K562 (cell line): ENCODE results near the gene HS3ST2.

Source experiments
- TAL1 ChIP-seq: fragments of 450-650 bp; IDR thresholded peaks from 2 replicates; pipeline ENCODE4 v1.6.1; 2016; ENCODE audit warnings: mild to moderate bottlenecking
- ZNF174 ChIP-seq: fragments of 250-450 bp; sonication (Bioruptor Pico); IDR thresholded peaks from 2 replicates; pipeline ENCODE4 v1.4.0; 2020; ENCODE audit warnings: mild to moderate bottlenecking
- TF ChIP-seq, protein P1 (sequence below): fragments of 450-650 bp; formaldehyde crosslinking; IDR thresholded peaks from 2 replicates; pipeline ENCODE4 v1.4.0; 2020; ENCODE audit warnings: mild to moderate bottlenecking, mixed read lengths
- TF ChIP-seq, protein P2 (sequence below), 3 experiments: IDR thresholded peaks in 2 of 3; conservative IDR thresholded peaks in 1 of 3; 2 replicates each; pipeline ENCODE4 v1.5.1; 2011 to 2012; ENCODE audit warnings: low read length in 3 of 3, mild to moderate bottlenecking in 3 of 3, control low read depth in 2 of 3, improper control_type of control experiment in 1 of 3, inconsistent platforms in 1 of 3, low read depth in 1 of 3, mixed read lengths in 1 of 3, moderate library complexity in 1 of 3; ENCODE audit not compliant: insufficient read depth in 2 of 3

DNA sequence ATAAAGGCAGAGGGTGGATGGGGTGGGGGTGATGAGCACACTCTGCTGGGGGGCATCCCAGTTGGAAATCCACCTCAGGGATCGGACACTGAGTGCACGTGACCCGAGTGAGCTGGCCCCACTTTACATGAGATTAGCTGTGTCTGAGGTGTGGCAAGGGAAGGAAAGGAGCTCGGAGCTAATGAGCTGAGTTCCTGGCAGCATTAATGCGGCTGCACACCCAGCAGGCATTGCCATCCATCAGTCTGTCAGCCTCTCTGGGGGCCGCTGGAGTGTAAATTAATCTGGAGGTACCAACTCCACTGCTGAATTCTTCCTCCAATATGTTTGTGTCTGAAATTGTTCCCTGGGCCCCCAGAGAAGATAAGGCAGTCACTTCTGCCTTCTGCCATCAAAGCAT, 65.5 kb downstream of the HS3ST2 start:
- TF ChIP-seq ZNF174 (CRISPR knock-in tag) (no peak), TAL1 (no peak)
- TF ChIP-seq, protein P1, sequence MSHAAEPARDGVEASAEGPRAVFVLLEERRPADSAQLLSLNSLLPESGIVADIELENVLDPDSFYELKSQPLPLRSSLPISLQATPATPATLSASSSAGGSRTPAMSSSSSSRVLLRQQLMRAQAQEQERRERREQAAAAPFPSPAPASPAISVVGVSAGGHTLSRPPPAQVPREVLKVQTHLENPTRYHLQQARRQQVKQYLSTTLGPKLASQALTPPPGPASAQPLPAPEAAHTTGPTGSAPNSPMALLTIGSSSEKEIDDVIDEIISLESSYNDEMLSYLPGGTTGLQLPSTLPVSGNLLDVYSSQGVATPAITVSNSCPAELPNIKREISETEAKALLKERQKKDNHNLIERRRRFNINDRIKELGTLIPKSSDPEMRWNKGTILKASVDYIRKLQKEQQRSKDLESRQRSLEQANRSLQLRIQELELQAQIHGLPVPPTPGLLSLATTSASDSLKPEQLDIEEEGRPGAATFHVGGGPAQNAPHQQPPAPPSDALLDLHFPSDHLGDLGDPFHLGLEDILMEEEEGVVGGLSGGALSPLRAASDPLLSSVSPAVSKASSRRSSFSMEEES (CRISPR knock-in tag) = no peak
- TF ChIP-seq, protein P2, sequence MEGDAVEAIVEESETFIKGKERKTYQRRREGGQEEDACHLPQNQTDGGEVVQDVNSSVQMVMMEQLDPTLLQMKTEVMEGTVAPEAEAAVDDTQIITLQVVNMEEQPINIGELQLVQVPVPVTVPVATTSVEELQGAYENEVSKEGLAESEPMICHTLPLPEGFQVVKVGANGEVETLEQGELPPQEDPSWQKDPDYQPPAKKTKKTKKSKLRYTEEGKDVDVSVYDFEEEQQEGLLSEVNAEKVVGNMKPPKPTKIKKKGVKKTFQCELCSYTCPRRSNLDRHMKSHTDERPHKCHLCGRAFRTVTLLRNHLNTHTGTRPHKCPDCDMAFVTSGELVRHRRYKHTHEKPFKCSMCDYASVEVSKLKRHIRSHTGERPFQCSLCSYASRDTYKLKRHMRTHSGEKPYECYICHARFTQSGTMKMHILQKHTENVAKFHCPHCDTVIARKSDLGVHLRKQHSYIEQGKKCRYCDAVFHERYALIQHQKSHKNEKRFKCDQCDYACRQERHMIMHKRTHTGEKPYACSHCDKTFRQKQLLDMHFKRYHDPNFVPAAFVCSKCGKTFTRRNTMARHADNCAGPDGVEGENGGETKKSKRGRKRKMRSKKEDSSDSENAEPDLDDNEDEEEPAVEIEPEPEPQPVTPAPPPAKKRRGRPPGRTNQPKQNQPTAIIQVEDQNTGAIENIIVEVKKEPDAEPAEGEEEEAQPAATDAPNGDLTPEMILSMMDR (IDR thresholded peaks at IDR 0.05 in 2 of 3, conservative IDR thresholded peaks at IDR 0.05 in 1 of 3; ENCODE audit: insufficient read depth in 2 of 3, low read depth in 1 of 3, low read length in 3 of 3) = no peak
